IMR-90 (cell line): ENCODE results near the gene GAL3ST3. TPM values are rescaled to one million over a fixed set of nuclear protein-coding genes. Genes with fewer than 3 reads are reported as not detected.

Experiments used
- ATAC-seq: fragments of 200-7000 bp; cut with Tn5 transposase; 2 replicates; pipeline ENCODE4 v1.9.1; 2020; ENCODE audit warnings: low read depth, mild to moderate bottlenecking, moderate library complexity
- BruUV-seq: library from RNA; stranded (reverse); fragments of 400-500 nt; replicated peaks from 2 replicates; lab custom pipeline; 2021; lab: Mats Ljungman, UMichigan
- CTCF ChIA-PET: fragments of 300-600 bp; formaldehyde crosslinking; extraction: SDS; loops from one replicate; lab custom pipeline; 2021; ENCODE audit warnings: antibody characterized with exemption; lab: Yijun Ruan, JAX
- POLR2A ChIA-PET: fragments of 300-600 bp; sonication (Branson Sonifier 250); formaldehyde crosslinking; loops from one replicate; lab custom pipeline; 2022; ENCODE audit warnings: antibody characterized with exemption; ENCODE audit not compliant: unreplicated experiment; lab: Charles Lee
- DNase-seq: peaks from one replicate; pipeline ENCODE4 v3.0.0; 2013
- H2AFZ ChIP-seq: replicated peaks from 2 replicates; pipeline ENCODE3; 2013; ENCODE audit warnings: low read length, mild to moderate bottlenecking; ENCODE audit not compliant: poor library complexity
- H2AK5ac ChIP-seq: 2 replicates; pipeline ENCODE4 v1.6.1; 2013; ENCODE audit warnings: low read depth, low read length, inconsistent platforms
- H2AK9ac ChIP-seq: replicated peaks from 2 replicates; pipeline ENCODE3; 2013; ENCODE audit warnings: mild to moderate bottlenecking, low read depth, low read length, moderate library complexity; ENCODE audit not compliant: poor library complexity
- H2BK120ac ChIP-seq: 2 replicates; pipeline ENCODE4 v1.6.1; 2013; ENCODE audit warnings: low read depth, low read length, inconsistent platforms
- H2BK15ac ChIP-seq: 3 replicates; pipeline ENCODE4 v1.6.1; 2013; ENCODE audit warnings: low read depth, low read length, inconsistent platforms
- H2BK20ac ChIP-seq: 2 replicates; pipeline ENCODE4 v1.6.1; 2013; ENCODE audit warnings: low read depth, mild to moderate bottlenecking, inconsistent platforms, low read length, moderate library complexity
- H2BK5ac ChIP-seq: 2 replicates; pipeline ENCODE4 v1.6.1; 2013; ENCODE audit warnings: mild to moderate bottlenecking, low read depth, low read length, inconsistent platforms; ENCODE audit not compliant: poor library complexity, severe bottlenecking
- H3K14ac ChIP-seq: replicated peaks from 2 replicates; pipeline ENCODE4 v1.6.1; 2013; ENCODE audit warnings: low read depth, low read length, inconsistent platforms
- H3K18ac ChIP-seq: 2 replicates; pipeline ENCODE4 v1.6.1; 2013; ENCODE audit warnings: low read depth, low read length, control low read depth
- H3K23ac ChIP-seq: 2 replicates; pipeline ENCODE4 v1.6.1; 2013; ENCODE audit warnings: low read depth, low read length, inconsistent platforms
- H3K27ac ChIP-seq: 2 replicates; pipeline ENCODE4 v1.5.1; 2013; ENCODE audit warnings: mild to moderate bottlenecking, control low read depth, low read length; ENCODE audit not compliant: insufficient read depth
- H3K27me3 ChIP-seq: 2 replicates; pipeline ENCODE4 v1.6.1; 2013; ENCODE audit warnings: low read length; ENCODE audit not compliant: control insufficient read depth, insufficient read depth
- H3K36me3 ChIP-seq: 2 replicates; pipeline ENCODE4 v1.6.1; 2013; ENCODE audit warnings: low read length, mixed read lengths; ENCODE audit not compliant: control insufficient read depth, insufficient read depth
- H3K4ac ChIP-seq: 2 replicates; pipeline ENCODE4 v1.6.1; 2013; ENCODE audit warnings: low read depth, low read length, inconsistent platforms
- H3K4me1 ChIP-seq: 2 replicates; pipeline ENCODE4 v1.6.1; 2013; ENCODE audit warnings: low read length, mixed read lengths; ENCODE audit not compliant: control insufficient read depth, insufficient read depth
- H3K4me2 ChIP-seq: 2 replicates; pipeline ENCODE4 v1.6.1; 2013; ENCODE audit warnings: low read depth, mild to moderate bottlenecking, control low read depth, low read length, moderate library complexity
- H3K4me3 ChIP-seq: 2 replicates; pipeline ENCODE4 v1.5.1; 2013; ENCODE audit warnings: low read depth, mild to moderate bottlenecking, control low read depth, low read length, moderate library complexity; ENCODE audit not compliant: insufficient read depth
- H3K56ac ChIP-seq: 2 replicates; pipeline ENCODE4 v1.6.1; 2013; ENCODE audit warnings: low read length, inconsistent platforms; ENCODE audit not compliant: insufficient read depth; ENCODE audit errors: extremely low read depth
- H3K79me1 ChIP-seq, 2 experiments: 2 replicates each; pipeline ENCODE4 v1.6.1; 2013; ENCODE audit warnings: low read length in 2 of 2, inconsistent platforms in 1 of 2, low read depth in 1 of 2
- H3K9ac ChIP-seq: 2 replicates; pipeline ENCODE4 v1.6.1; 2013; ENCODE audit warnings: low read depth, low read length, control low read depth
- H3K9me1 ChIP-seq: 2 replicates; pipeline ENCODE4 v1.6.1; 2013; ENCODE audit warnings: low read length, inconsistent platforms; ENCODE audit not compliant: insufficient read depth
- H3K9me3 ChIP-seq: 2 replicates; pipeline ENCODE4 v1.6.1; 2013; ENCODE audit warnings: low read length; ENCODE audit not compliant: control insufficient read depth, insufficient read depth
- H4K20me1 ChIP-seq: 2 replicates; pipeline ENCODE4 v1.6.1; 2013; ENCODE audit warnings: low read length, inconsistent platforms; ENCODE audit not compliant: insufficient read depth
- H4K5ac ChIP-seq: 2 replicates; pipeline ENCODE4 v1.6.1; 2013; ENCODE audit warnings: mild to moderate bottlenecking, low read depth, low read length, control low read depth
- H4K8ac ChIP-seq, 2 experiments: 2 replicates each; pipeline ENCODE4 v1.6.1; 2013; ENCODE audit warnings: low read depth in 2 of 2, low read length in 2 of 2, control low read depth in 1 of 2, inconsistent platforms in 1 of 2
- H4K91ac ChIP-seq: 2 replicates; pipeline ENCODE4 v1.6.1; 2013; ENCODE audit warnings: low read depth, low read length, inconsistent platforms; ENCODE audit not compliant: insufficient read depth
- BHLHE40 ChIP-seq: fragments of 150-350 bp; IDR thresholded peaks from 2 replicates; pipeline ENCODE4 v1.6.1; 2016; ENCODE audit warnings: mild to moderate bottlenecking, low read depth, low read length
- CEBPB ChIP-seq: IDR thresholded peaks from 2 replicates; pipeline ENCODE4 v1.6.1; 2012; ENCODE audit warnings: low read depth, low read length, improper control_type of control experiment
- CHD1 ChIP-seq: IDR thresholded peaks from 2 replicates; pipeline ENCODE4 v1.6.1; 2012; ENCODE audit warnings: low read depth, low read length, improper control_type of control experiment
- FOS ChIP-seq: fragments of 150-350 bp; IDR thresholded peaks from 2 replicates; pipeline ENCODE4 v1.6.1; 2016; ENCODE audit warnings: low read depth, low read length
- MAFK ChIP-seq: IDR thresholded peaks from 2 replicates; pipeline ENCODE4 v1.6.1; 2012; ENCODE audit warnings: low read depth, low read length, improper control_type of control experiment
- MAZ ChIP-seq: IDR thresholded peaks from 2 replicates; pipeline ENCODE4 v1.6.1; 2012; ENCODE audit warnings: low read depth, mild to moderate bottlenecking, low read length, improper control_type of control experiment, moderate library complexity, borderline replicate concordance
- MXI1 ChIP-seq: IDR thresholded peaks from 2 replicates; pipeline ENCODE4 v1.6.1; 2012; ENCODE audit warnings: low read depth, mild to moderate bottlenecking, low read length, moderate library complexity, borderline replicate concordance
- NFE2L2 ChIP-seq: fragments of 150-350 bp; IDR thresholded peaks from 2 replicates; pipeline ENCODE4 v1.6.1; 2016; ENCODE audit warnings: low read depth, mild to moderate bottlenecking, low read length
- POLR2A ChIP-seq: IDR thresholded peaks from 2 replicates; pipeline ENCODE4 v1.6.1; 2012; ENCODE audit warnings: mild to moderate bottlenecking, low read depth, low read length
- RAD21 ChIP-seq: IDR thresholded peaks from 2 replicates; pipeline ENCODE4 v1.6.1; 2012; ENCODE audit warnings: low read length, improper control_type of control experiment
- RCOR1 ChIP-seq: IDR thresholded peaks from 2 replicates; pipeline ENCODE4 v1.6.1; 2012; ENCODE audit warnings: mild to moderate bottlenecking, low read length, improper control_type of control experiment; ENCODE audit not compliant: insufficient replicate concordance
- RFX5 ChIP-seq: IDR thresholded peaks from 2 replicates; pipeline ENCODE4 v1.8.0; 2012; ENCODE audit warnings: low read depth, mild to moderate bottlenecking, low read length, moderate library complexity
- SMC3 ChIP-seq: fragments of 150-350 bp; IDR thresholded peaks from 2 replicates; pipeline ENCODE4 v1.6.1; 2016; ENCODE audit warnings: low read depth, mild to moderate bottlenecking, antibody characterized with exemption, low read length, moderate library complexity
- WGBS, 2 experiments: methylation state at CpG; one replicate each; pipeline versions ENCODE4 v1.1.5 to v1.1.7; 2013; ENCODE audit warnings: missing lambda C conversion rate in 2 of 2; ENCODE audit not compliant: insufficient read length in 1 of 2; ENCODE audit errors: extremely low coverage in 2 of 2; 5-methylcytosine and 5-hydroxymethylcytosine counted together
- dilution Hi-C: fragments of 300-500 bp; cut with HindIII; formaldehyde crosslinking; loops from one replicate; pipeline ENCODE4 v1.14.3; 2018; ENCODE audit warnings: low sequenced_read_pairs; ENCODE audit not compliant: unreplicated experiment
- in situ Hi-C: fragments of 300-500 bp; cut with MboI; formaldehyde crosslinking; loops from 3 replicates; pipeline ENCODE4 v1.14.3; 2019; ENCODE audit warnings: low sequenced_read_pairs, inconsistent platforms, mixed read lengths
- intact Hi-C: fragments of 100-400 bp; cut with micrococcal nuclease; formaldehyde crosslinking; loops from 2 replicates; pipeline ENCODE4 v1.10.0; 2022
- polyA plus RNA-seq, 3 experiments: library from polyadenylated mRNA; depleted of rRNA; stranded (reverse); fragments of >200 nt; gene quantifications; 2 replicates each; pipeline ENCODE4 v1.2.3, GENCODE V29; 2012; ENCODE audit warnings: low replicate concordance in 1 of 3
- total RNA-seq: library from RNA; depleted of rRNA; stranded (reverse); fragments of >200 nt; gene quantifications from 2 replicates; pipeline ENCODE4 v1.2.3, GENCODE V29; 2012
- TF ChIP-seq, protein P1 (sequence below): fragments of 150-350 bp; IDR thresholded peaks from 2 replicates; pipeline ENCODE4 v1.6.1; 2017; ENCODE audit warnings: mild to moderate bottlenecking, antibody characterized with exemption, low read length, low read depth
- TF ChIP-seq, protein P2 (sequence below): conservative IDR thresholded peaks from 2 replicates; pipeline ENCODE4 v1.5.1; 2012; ENCODE audit warnings: mild to moderate bottlenecking, low read depth, low read length, improper control_type of control experiment
- TF ChIP-seq, protein P3 (sequence below): fragments of 150-350 bp; IDR thresholded peaks from 2 replicates; pipeline ENCODE4 v1.6.1; 2016; ENCODE audit warnings: low read depth, mild to moderate bottlenecking, low read length, moderate library complexity, borderline replicate concordance

The GAL3ST3 gene
- total and polyA plus RNA-seq, 2 of the 4 experiments (the other 2 are of a cell fraction), result 0.19 TPM; not detected in 1

DNA sequence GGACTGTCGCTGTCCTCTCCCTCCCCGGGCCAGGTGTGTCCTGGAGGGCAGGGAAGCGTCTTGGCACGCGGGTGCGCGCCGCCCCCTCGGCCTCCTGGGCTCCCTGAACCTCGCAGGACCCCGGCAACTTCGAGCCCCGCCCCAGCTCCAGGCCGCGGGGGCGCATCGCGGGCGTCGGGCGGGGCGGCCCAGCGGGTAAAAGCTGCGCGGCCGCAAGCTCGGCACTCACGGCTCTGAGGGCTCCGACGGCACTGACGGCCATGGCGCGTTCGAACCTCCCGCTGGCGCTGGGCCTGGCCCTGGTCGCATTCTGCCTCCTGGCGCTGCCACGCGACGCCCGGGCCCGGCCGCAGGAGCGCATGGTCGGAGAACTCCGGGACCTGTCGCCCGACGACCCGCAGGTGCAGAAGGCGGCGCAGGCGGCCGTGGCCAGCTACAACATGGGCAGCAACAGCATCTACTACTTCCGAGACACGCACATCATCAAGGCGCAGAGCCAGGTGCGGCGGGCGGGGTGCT lies 37.1 kb downstream of the GAL3ST3 start, which contains the start of gene CST6:
TSS of gene CST6 (plus strand) at position 224 of the 519 bp plus-strand sequence. CDS start at position 261, 37 bp downstream.
- no peaks in the 10 kb centered on the region for H3K9me3 ChIP-seq
- no peak within 1 kb of the TSS for H4K8ac ChIP-seq
- no peak within 1 kb of the TSS for H3K27ac ChIP-seq
- no peak within 1 kb of the TSS for H3K56ac ChIP-seq
- H3K9ac ChIP-seq, result no peak within 1 kb of the TSS
- intact Hi-C loops (no loop called here), dilution Hi-C loops (no loop called here), in situ Hi-C loops (no loop called here)
- H3K4me1 ChIP-seq, result peaks cover 9% of the 10 kb centered on the region
- H4K5ac ChIP-seq, result no peak within 1 kb of the TSS
- no peak within 1 kb of the TSS for H2BK5ac ChIP-seq
- no peaks in the 10 kb centered on the region for H3K36me3 ChIP-seq
- ChIA-PET POLR2A (interaction anchor here (0.6 to 1.7 kb wide), 2 partner anchors 9 to 256 kb away, joined by 6 to 12 read pairs; partner anchors contain the start of gene BANF1), CTCF (no interaction called here)
- peaks cover 19% of the 10 kb centered on the region for H3K9me1 ChIP-seq
- H2AK5ac ChIP-seq, result peak within 1 kb of the TSS; percentile 24; the same call in 1 of the 2 replicates
- no peak for DNase-seq
- no peaks in the 10 kb centered on the region; the same call in 1 of the 2 replicates for H4K20me1 ChIP-seq
- H3K4ac ChIP-seq, result peak within 1 kb of the TSS; percentile 10
- no peaks in the 10 kb centered on the region for H3K79me1 ChIP-seq
- H2AK9ac ChIP-seq, result peak within 1 kb of the TSS; percentile 65
- H4K91ac ChIP-seq, result no peak within 1 kb of the TSS
- H2BK15ac ChIP-seq, result 0 out of 3 replicates have a peak within 1 kb of the TSS, but pooled peaks have one; percentile 27
- no peak within 1 kb of the TSS for H3K18ac ChIP-seq
- TF ChIP-seq RCOR1, result no peak
- no peak for TF ChIP-seq MXI1
- no peak for TF ChIP-seq MAZ
- no peak for TF ChIP-seq CHD1
- TF ChIP-seq MAFK, result no peak
- TF ChIP-seq POLR2A, result no peak
- TF ChIP-seq CEBPB, result no peak
- no peak for TF ChIP-seq RAD21
- TF ChIP-seq RFX5, result no peak
- no peak for TF ChIP-seq NFE2L2
- no peak for TF ChIP-seq FOS
- no peak for TF ChIP-seq SMC3
- TF ChIP-seq, protein P1, sequence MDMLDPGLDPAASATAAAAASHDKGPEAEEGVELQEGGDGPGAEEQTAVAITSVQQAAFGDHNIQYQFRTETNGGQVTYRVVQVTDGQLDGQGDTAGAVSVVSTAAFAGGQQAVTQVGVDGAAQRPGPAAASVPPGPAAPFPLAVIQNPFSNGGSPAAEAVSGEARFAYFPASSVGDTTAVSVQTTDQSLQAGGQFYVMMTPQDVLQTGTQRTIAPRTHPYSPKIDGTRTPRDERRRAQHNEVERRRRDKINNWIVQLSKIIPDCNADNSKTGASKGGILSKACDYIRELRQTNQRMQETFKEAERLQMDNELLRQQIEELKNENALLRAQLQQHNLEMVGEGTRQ, result no peak
- TF ChIP-seq, protein P2, sequence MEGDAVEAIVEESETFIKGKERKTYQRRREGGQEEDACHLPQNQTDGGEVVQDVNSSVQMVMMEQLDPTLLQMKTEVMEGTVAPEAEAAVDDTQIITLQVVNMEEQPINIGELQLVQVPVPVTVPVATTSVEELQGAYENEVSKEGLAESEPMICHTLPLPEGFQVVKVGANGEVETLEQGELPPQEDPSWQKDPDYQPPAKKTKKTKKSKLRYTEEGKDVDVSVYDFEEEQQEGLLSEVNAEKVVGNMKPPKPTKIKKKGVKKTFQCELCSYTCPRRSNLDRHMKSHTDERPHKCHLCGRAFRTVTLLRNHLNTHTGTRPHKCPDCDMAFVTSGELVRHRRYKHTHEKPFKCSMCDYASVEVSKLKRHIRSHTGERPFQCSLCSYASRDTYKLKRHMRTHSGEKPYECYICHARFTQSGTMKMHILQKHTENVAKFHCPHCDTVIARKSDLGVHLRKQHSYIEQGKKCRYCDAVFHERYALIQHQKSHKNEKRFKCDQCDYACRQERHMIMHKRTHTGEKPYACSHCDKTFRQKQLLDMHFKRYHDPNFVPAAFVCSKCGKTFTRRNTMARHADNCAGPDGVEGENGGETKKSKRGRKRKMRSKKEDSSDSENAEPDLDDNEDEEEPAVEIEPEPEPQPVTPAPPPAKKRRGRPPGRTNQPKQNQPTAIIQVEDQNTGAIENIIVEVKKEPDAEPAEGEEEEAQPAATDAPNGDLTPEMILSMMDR, result no peak
- TF ChIP-seq, protein P3, sequence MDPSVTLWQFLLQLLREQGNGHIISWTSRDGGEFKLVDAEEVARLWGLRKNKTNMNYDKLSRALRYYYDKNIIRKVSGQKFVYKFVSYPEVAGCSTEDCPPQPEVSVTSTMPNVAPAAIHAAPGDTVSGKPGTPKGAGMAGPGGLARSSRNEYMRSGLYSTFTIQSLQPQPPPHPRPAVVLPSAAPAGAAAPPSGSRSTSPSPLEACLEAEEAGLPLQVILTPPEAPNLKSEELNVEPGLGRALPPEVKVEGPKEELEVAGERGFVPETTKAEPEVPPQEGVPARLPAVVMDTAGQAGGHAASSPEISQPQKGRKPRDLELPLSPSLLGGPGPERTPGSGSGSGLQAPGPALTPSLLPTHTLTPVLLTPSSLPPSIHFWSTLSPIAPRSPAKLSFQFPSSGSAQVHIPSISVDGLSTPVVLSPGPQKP, result no peak
- no peak for TF ChIP-seq BHLHE40
- 0 out of 2 replicates have a peak within 1 kb of the TSS, but pooled peaks have one; percentile 13 for H2BK120ac ChIP-seq
- no peak within 1 kb of the TSS for H3K14ac ChIP-seq
- BruUV-seq, result no TSS peak
- no peak within 1 kb of the TSS for H3K4me3 ChIP-seq
- H3K27me3 ChIP-seq, result peaks cover 13% of the 10 kb centered on the region
- H3K23ac ChIP-seq, result no peak within 1 kb of the TSS
- 0 out of 2 replicates have a peak, but pooled peaks have one; percentile 9 for ATAC-seq
- H2BK20ac ChIP-seq, result no peak within 1 kb of the TSS
- WGBS, 2 experiments, result 9% methylated on average over 18 of the region's 61 CpGs; no CpG with 5 or more reads in 1 of the 2 experiments
- H2AFZ ChIP-seq, result peak within 1 kb of the TSS; percentile 81
- no peak within 1 kb of the TSS for H3K4me2 ChIP-seq
